GM11168 (cell line): Measurements from ENCODE around the gene COX4I1.
"Not testable (repeated sequence)": the region's sequence is repeated elsewhere in the genome, so short reads cannot be mapped to it uniquely, and the experiment has no call there.

Source experiments
- in situ Hi-C: fragments of 300-500 bp; cut with MboI; formaldehyde crosslinking; loops from one replicate; pipeline ENCODE4 v1.12.0; 2022; ENCODE audit warnings: low sequenced_read_pairs; ENCODE audit not compliant: unreplicated experiment

Gene COX4I1

DNA sequence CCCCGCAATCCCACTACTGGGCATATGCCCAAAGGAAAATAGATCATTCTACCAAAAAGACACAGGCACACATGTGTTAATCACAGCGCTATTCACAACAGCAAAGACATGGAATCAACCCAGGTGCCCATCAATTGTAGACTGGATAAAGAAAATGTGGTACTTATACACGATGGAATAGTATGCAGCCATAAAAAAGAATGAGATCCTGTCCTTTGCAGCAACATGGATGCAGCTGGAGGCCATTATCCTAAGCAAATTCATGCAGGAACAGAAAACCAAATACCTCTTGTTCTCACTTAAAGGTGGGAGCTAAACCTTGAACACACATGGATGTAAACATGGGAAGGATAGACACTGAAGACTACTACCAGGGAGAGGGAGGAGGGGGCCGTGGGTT lies 38.2 kb downstream of the COX4I1 start:
- in situ Hi-C loops = not testable (repeated sequence)

- in situ Hi-C loops = no loop called here
Observed at GRCh38 chr16:85838381-85838780, 38.9 kb downstream of the COX4I1 start.

GRCh38 chr16:85838876-85839585 lies 39.5 kb downstream of the COX4I1 start:
- in situ Hi-C loops = no loop called here

DNA sequence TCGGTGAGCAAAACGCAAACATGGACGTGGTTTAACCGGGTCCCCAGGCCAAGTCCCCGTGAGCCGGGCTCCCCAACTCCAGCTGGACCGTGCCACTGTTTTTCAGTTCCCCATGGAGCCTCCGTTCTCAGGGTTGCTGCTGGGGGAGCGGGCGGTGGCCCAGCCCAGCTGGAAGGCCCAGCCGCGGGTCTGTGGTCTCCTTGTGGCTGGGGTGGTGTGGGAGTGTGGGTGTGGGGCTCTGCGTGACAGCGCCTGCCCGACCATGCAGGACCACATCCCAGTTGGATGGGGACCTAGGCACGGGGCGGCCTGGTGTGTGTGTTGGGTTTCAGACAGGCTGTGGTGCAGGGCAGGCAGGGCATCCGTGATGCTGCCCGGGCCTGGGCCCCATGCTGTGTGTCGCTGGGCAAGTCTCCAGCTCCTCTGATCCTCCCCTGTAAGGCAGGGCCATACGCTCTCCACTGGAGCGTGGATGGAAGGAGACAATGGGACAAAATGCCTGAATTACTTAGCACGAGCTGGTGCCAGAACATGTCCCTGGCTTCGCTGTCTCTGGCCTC lies 40.3 kb downstream of the COX4I1 start:
- in situ Hi-C loops = no loop called here

DNA sequence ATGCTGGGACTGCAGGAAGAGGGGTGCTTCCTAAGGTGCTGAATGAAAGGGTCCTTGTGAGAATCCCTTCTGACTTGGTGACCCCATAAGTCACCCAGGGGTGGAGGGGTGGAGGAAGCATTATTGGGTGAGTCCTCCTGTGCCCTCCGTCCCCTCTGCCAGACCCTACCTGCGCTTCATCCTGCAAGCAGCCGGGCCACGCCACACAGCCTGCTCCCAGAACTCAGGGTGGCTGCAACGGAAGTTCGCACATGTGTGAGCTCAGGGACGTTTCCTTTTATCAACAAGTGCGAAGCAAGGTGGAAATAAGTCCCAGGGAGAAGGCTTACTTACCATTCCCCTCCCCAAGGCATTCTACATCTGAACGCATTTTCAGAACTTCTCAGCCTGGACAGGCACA lies 40.9 kb downstream of the COX4I1 start:
- in situ Hi-C loops = no loop called here

GRCh38 chr16:85840801-85841200 lies 41.3 kb downstream of the COX4I1 start:
- in situ Hi-C loops = no loop called here

DNA sequence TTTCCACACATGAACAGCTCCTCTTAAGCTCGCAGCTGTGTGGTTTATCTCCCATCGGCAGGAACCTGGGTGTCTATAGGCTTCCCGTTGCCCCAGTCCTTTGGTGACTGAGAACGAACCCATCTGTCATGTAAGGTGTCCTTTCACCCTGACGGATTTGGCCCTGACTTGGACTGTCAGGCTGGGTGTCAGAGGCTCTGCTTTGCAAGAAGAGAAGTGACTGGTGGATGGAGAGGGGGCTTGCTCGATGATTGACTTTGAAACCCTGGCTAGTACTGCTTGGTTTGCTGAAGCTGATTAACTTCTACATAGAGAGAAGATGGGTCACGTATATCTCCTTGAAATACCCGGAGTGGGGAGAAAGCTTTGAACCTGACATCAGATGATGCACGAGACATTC lies 42.9 kb downstream of the COX4I1 start:
- in situ Hi-C loops = no loop called here

DNA sequence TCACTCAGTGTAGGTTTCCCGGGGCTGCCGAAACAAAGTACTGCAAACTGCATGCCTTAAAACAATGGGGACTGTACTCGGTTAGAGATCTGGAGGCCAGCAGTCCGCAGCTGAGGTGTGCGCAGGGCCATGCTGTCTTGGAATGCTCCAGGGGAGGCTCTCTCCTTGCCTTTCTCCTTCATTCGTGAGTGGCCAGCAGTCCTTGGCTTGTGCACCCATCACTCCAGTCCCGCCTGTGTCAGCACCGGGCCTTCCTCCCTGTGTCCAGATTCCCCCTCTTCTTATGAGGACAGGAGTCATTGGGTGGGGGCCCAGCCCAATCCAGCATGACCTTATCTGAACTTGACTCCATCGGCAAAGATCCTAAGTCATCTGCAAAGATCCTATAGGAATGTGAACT lies 43.4 kb downstream of the COX4I1 start:
- in situ Hi-C loops = no loop called here

DNA sequence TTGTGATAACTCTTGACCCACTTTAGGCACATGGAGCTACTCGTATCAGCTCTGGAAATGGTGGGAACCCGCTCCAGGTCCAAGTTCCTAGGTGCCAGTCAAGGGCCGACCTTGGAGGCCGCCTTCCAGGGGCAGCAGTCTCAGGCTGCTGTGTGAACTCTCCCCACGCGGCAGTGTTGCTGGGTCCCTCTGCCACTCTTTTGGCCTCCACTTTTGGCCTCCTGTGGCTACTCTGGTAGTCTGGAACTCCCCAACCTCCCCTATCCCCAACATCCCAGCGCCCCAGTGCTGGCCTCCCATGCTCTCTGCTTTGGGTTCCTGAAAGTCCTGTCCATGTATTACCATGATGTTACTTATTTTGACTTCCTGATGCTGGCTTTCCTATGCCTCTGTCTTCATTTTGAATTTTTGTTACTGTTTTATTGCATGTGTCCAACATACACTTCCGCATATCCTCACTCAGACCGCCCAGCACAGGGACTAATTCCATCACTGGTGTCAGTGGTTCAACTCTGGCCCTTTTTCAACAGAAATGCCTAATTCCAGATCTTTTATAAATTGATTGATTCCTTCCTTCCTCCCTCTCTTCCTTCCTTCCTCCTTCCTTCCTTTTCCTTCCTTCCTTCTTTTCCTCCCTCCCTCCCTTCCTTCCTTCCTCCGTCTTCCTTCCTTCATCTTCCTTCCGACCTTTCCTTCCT lies 44.1 kb downstream of the COX4I1 start:
- in situ Hi-C loops = no loop called here

DNA sequence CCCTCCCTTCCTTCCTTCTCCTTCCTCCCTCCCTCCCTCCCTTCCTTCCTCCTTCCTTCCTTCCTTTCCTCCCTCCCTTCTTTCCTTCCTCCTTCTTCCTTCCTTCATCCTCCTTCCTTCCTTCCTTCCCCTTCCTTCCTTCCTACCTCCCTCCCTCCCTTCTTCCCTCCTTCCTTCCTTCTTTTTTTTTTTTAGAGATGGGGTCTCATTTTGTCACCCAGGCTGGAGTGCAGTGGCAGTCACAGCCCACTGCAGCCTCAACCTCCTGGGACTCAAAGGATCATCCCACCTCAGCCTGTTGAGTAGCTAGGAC lies 44.6 kb downstream of the COX4I1 start:
- in situ Hi-C loops = no loop called here

GRCh38 chr16:85844786-85845185 lies 45.3 kb downstream of the COX4I1 start:
- in situ Hi-C loops = no loop called here

DNA sequence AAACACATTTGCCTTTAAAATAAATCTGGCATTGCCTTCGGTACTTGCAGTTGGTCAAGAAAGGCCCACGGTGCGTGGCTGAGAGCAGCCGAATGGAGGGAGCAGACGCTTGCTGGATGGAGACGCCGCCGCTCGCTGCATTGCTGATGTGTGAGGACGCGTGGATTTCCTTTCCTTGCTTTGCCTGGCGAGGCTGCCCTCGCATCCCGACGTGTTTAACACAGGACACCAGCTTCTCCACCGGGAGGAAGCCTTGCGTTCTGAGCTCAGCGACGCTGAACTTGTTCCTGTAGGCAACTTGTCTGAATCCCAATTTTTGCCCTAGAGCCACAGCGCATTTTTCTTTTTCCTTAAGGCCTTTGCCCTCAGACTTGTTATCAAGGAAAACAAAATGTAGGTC lies 45.8 kb downstream of the COX4I1 start:
- in situ Hi-C loops = no loop called here

- in situ Hi-C loops = no loop called here
Observed at GRCh38 chr16:85846461-85846860, 47.0 kb downstream of the COX4I1 start.

- in situ Hi-C loops = no loop called here
Observed at GRCh38 chr16:85847036-85847435, 47.5 kb downstream of the COX4I1 start.

- in situ Hi-C loops = no loop called here
Observed at GRCh38 chr16:85847681-85848601, 48.4 kb downstream of the COX4I1 start.

- in situ Hi-C loops = no loop called here
Observed at GRCh38 chr16:85848986-85849385, 49.5 kb downstream of the COX4I1 start.

DNA sequence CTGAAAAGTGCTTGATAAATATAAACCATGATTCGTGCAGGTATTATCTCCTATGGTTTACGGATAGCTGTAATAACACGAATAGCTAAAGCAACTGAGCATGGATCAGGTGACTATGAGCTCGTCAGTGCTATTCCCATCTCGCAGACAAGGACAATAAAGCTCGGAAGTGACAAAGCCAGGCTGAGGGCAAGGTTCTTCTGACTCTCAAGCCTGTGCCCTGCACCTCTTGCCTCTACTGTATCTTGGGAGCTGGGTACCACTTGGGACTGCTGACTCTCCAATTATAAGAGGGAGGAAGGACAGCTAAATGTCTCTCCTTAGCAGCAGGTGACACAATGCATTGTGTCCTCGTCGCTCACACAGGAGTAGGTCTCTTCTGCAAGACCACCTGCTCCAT lies 49.9 kb downstream of the COX4I1 start:
- in situ Hi-C loops = no loop called here

GRCh38 chr16:85850344-85850880 lies 50.9 kb downstream of the COX4I1 start:
- in situ Hi-C loops = no loop called here

- in situ Hi-C loops = no loop called here
Observed at GRCh38 chr16:85851034-85851785, 51.7 kb downstream of the COX4I1 start.
